A549 (cell line): ENCODE data around the gene B3GAT1.

Source experiments
- CBX8 ChIP-seq: fragments of 200-600 bp; sonication (generic); IDR thresholded peaks from 2 replicates; pipeline ENCODE4 v1.6.1; 2016
- CTCF ChIP-seq: fragments of >200 bp; sonication (Bioruptor Twin); formaldehyde crosslinking; IDR thresholded peaks from 3 replicates; pipeline ENCODE4 v1.5.1; 2016
- EP300 ChIP-seq, 2 experiments: fragments of >200 bp; sonication (Bioruptor Twin); formaldehyde crosslinking; IDR thresholded peaks; 2 replicates in 1 of 2; 3 replicates in 1 of 2; pipeline ENCODE4 v1.6.1; 2016 to 2017
- ESRRA ChIP-seq: fragments of 150-350 bp; IDR thresholded peaks from 2 replicates; pipeline ENCODE4 v1.6.1; 2014; ENCODE audit warnings: mild to moderate bottlenecking, low read length, borderline replicate concordance
- FOSL2 ChIP-seq, 2 experiments: fragments of 450-650 bp in 1 of 2; fragments of >200 bp in 1 of 2; sonication (Bioruptor Twin) in 1 of 2; formaldehyde crosslinking; IDR thresholded peaks; 2 replicates each; pipeline versions ENCODE4 v1.5.0 to v1.6.1; 2016 to 2020; ENCODE audit warnings: mild to moderate bottlenecking in 1 of 2, moderate library complexity in 1 of 2
- HMGXB4 ChIP-seq: fragments of 250-450 bp; sonication (Bioruptor Pico); IDR thresholded peaks from 2 replicates; pipeline ENCODE4 v1.5.0; 2021; ENCODE audit warnings: mild to moderate bottlenecking, moderate library complexity, borderline replicate concordance
- MAX ChIP-seq: IDR thresholded peaks from 2 replicates; pipeline ENCODE4 v1.6.1; 2012
- MYC ChIP-seq: IDR thresholded peaks from 2 replicates; pipeline ENCODE4 v1.6.1; 2012; ENCODE audit warnings: mild to moderate bottlenecking, inconsistent platforms, low read length, improper control_type of control experiment, borderline replicate concordance
- NFE2L2 ChIP-seq: fragments of 150-350 bp; conservative IDR thresholded peaks from 2 replicates; pipeline ENCODE4 v1.6.1; 2014; ENCODE audit warnings: low read length
- PHF8 ChIP-seq: fragments of 200-600 bp; sonication (generic); IDR thresholded peaks from 2 replicates; pipeline ENCODE4 v1.6.1; 2016; ENCODE audit warnings: low read depth, mild to moderate bottlenecking, antibody characterized with exemption, moderate library complexity, borderline replicate concordance
- POLR2A ChIP-seq: IDR thresholded peaks from 2 replicates; pipeline ENCODE4 v1.6.1; 2012; ENCODE audit warnings: mild to moderate bottlenecking, low read length
- RAD21 ChIP-seq, 2 experiments: fragments of >200 bp in 1 of 2; sonication (Bioruptor Twin) in 1 of 2; formaldehyde crosslinking in 1 of 2; IDR thresholded peaks in 1 of 2; conservative IDR thresholded peaks in 1 of 2; 2 replicates in 1 of 2; 3 replicates in 1 of 2; pipeline ENCODE4 v1.6.1; 2012 to 2018; ENCODE audit warnings: inconsistent platforms in 1 of 2
- REST ChIP-seq: fragments of 200-600 bp; sonication (generic); IDR thresholded peaks from 2 replicates; pipeline ENCODE4 v1.6.1; 2016; ENCODE audit warnings: antibody characterized with exemption, mild to moderate bottlenecking, moderate library complexity

GRCh38 chr11:134382830-134383229 is 29.2 kb downstream of the B3GAT1 start:
- TF ChIP-seq CTCF, result no peak
- TF ChIP-seq POLR2A, result no peak
- no peak for TF ChIP-seq HMGXB4
- no peak for TF ChIP-seq PHF8
- TF ChIP-seq CBX8, result no peak
- no peak for TF ChIP-seq EP300 (IDR thresholded peaks at IDR 0.05)
- TF ChIP-seq REST, result no peak
- no peak for TF ChIP-seq ESRRA
- TF ChIP-seq RAD21 (conservative IDR thresholded peaks at IDR 0.05 in 1 of 2, IDR thresholded peaks at IDR 0.05 in 1 of 2), result no peak
- TF ChIP-seq MYC, result no peak
- TF ChIP-seq NFE2L2, result no peak
- TF ChIP-seq FOSL2 (IDR thresholded peaks at IDR 0.05), result no peak
- TF ChIP-seq FOSL2 (CRISPR knock-in tag; IDR thresholded peaks at IDR 0.05), result no peak
- TF ChIP-seq MAX, result no peak
